ENCODE data around the gene CASP1. TPM values are rescaled to one million over a fixed set of nuclear protein-coding genes. Genes with fewer than 3 reads are reported as not detected.
"Not testable (repeated sequence)": the region's sequence is repeated elsewhere in the genome, so short reads cannot be mapped to it uniquely, and the experiment has no call there.

CASP1 gene
- 100 to 1,000 TPM in 1 of 5 experiments, 10 to 100 TPM in 4; 29.5 to 141 (median 51.8) TPM for total RNA-seq
- polyA plus RNA-seq = 10 to 100 TPM; 70.1 to 70.3 TPM
- total RNA-seq = 19.5 reads per million, percentile 50 among the genes with 10 or more reads in this experiment

GRCh38 chr11:105034813-105035620, at the start of gene CASP1:
TSS of gene CASP1 (minus strand) at chr11:105035144. CDS start at chr11:105035113, 31 bp downstream.
- Histone ChIP-seq H3K36me3 (ENCODE audit: control insufficient read depth in 2 of 3, insufficient read depth in 3 of 3, low read length in 3 of 3) (peaks cover 6 to 12% (median 6%) of the 10 kb centered on the region in 3 experiments), H3K27me3 (ENCODE audit: control insufficient read depth in 2 of 2, insufficient read depth in 2 of 2, low read length in 2 of 2) (no peaks in the 10 kb centered on the region), H3K9me3 (ENCODE audit: control insufficient read depth in 2 of 3, low read length in 3 of 3) (no peaks in the 10 kb centered on the region), H3K4me1 (ENCODE audit: control insufficient read depth in 2 of 2, insufficient read depth in 2 of 2, low read length in 2 of 2) (peaks cover 19 to 37% of the 10 kb centered on the region in 2 donors), H3K27ac (ENCODE audit: low read depth, low read length) (peak within 1 kb of the TSS; percentile 85), H3K4me3 (ENCODE audit: low read length) (peak within 1 kb of the TSS; percentile 70)
- Mint-ChIP-seq H3K36me3 (peaks cover 12 to 50% (median 41%) of the 10 kb centered on the region in 5 donors), H3K4me3 (peak within 1 kb of the TSS; percentile 90 to 98 (median 94)), H3K4me1 (peaks cover 32 to 63% (median 59%) of the 10 kb centered on the region in 7 donors), H3K27ac (peak within 1 kb of the TSS; percentile 92 to 100 (median 96)), H3K9me3 (peaks cover 0 to 7% (median 2%) of the 10 kb centered on the region in 11 donors), H3K27me3 (no peaks in the 10 kb centered on the region)
- POLR2A ChIA-PET = interaction anchor here (0.6 to 1.3 kb wide), 5 partner anchors 8 to 348 kb away, joined by 3 to 5 read pairs (median 3); no protein-coding TSS in a partner anchor
- ATAC-seq (peak; percentile 82), DNase-seq (peak in 7 of 9 donors; percentile 26 to 52 (median 38))
- intact Hi-C loops (cut with micrococcal nuclease) = loop anchor here (2.0 to 10.0 kb wide), 3 partner anchors 66 to 990 kb away; partner anchors contain the start of genes CASP4 (in 1 of the 2) and MSANTD4 (in 1 of the 2)
- CTCF ChIA-PET = interaction anchor here (0.6 kb wide), 1 partner anchor 128 kb away, joined by 4 read pairs; no protein-coding TSS in a partner anchor

- no peak overlapping the region for H3K27ac ChIP-seq (ENCODE audit: low read depth, low read length)
- no peaks in the 10 kb centered on the region for H3K9me3 Mint-ChIP-seq
- no peak overlapping the region for H3K4me3 Mint-ChIP-seq
- H3K4me1 Mint-ChIP-seq = peaks cover 5 to 24% (median 12%) of the 10 kb centered on the region in 7 donors
- H3K27me3 ChIP-seq (ENCODE audit: control insufficient read depth in 2 of 2, insufficient read depth in 2 of 2, low read length in 2 of 2) = no peaks in the 10 kb centered on the region
- H3K9me3 ChIP-seq (ENCODE audit: control insufficient read depth in 2 of 3, low read length in 3 of 3) = no peaks in the 10 kb centered on the region
- ChIA-PET CTCF (no interaction called here), POLR2A (no interaction called here)
- H3K4me1 ChIP-seq (ENCODE audit: control insufficient read depth in 2 of 2, insufficient read depth in 2 of 2, low read length in 2 of 2) = no peaks in the 10 kb centered on the region
- intact Hi-C loops (cut with micrococcal nuclease) = no loop called here
- H3K36me3 Mint-ChIP-seq = peaks cover 0 to 2% (median 0%) of the 10 kb centered on the region in 5 donors
- DNase-seq = no peak
- H3K4me3 ChIP-seq (ENCODE audit: low read length) = no peak overlapping the region
- no peak for ATAC-seq
- H3K27ac Mint-ChIP-seq = no peak overlapping the region
- peaks cover 10 to 31% (median 23%) of the 10 kb centered on the region in 5 donors for H3K27me3 Mint-ChIP-seq
- no peaks in the 10 kb centered on the region for H3K36me3 ChIP-seq (ENCODE audit: control insufficient read depth in 2 of 3, insufficient read depth in 3 of 3, low read length in 3 of 3)
Observed at GRCh38 chr11:105081412-105082150, 46.6 kb upstream of the CASP1 start.

GRCh38 chr11:105080171-105080906, 45.4 kb upstream of the CASP1 start:
- Mint-ChIP-seq H3K27me3 (peaks cover 9 to 26% (median 21%) of the 10 kb centered on the region in 5 donors), H3K4me1 (peaks cover 5 to 24% (median 12%) of the 10 kb centered on the region in 7 donors), H3K4me3 (peak overlapping the region in 6 of 10 donors; percentile 0 to 35 (median 21))
- H3K4me3 ChIP-seq (ENCODE audit: low read length); H3K27ac Mint-ChIP-seq; H3K4me1 ChIP-seq (ENCODE audit: control insufficient read depth in 2 of 2, insufficient read depth in 2 of 2, low read length in 2 of 2); H3K27me3 ChIP-seq (ENCODE audit: control insufficient read depth in 2 of 2, insufficient read depth in 2 of 2, low read length in 2 of 2); H3K9me3 Mint-ChIP-seq; ATAC-seq; CTCF ChIA-PET; intact Hi-C loops (cut with micrococcal nuclease); POLR2A ChIA-PET; H3K36me3 ChIP-seq (ENCODE audit: control insufficient read depth in 2 of 3, insufficient read depth in 3 of 3, low read length in 3 of 3); H3K9me3 ChIP-seq (ENCODE audit: control insufficient read depth in 2 of 3, low read length in 3 of 3); H3K36me3 Mint-ChIP-seq; H3K27ac ChIP-seq (ENCODE audit: low read depth, low read length); DNase-seq: not testable (repeated sequence)

- POLR2A ChIA-PET = no interaction called here
- intact Hi-C loops (cut with micrococcal nuclease) = no loop called here
Observed at GRCh38 chr11:105078283-105078682, 43.3 kb upstream of the CASP1 start.

GRCh38 chr11:105077141-105077790, 42.3 kb upstream of the CASP1 start:
- H3K4me3 ChIP-seq (ENCODE audit: low read length); H3K9me3 Mint-ChIP-seq; DNase-seq; POLR2A ChIA-PET; H3K9me3 ChIP-seq (ENCODE audit: control insufficient read depth in 2 of 3, low read length in 3 of 3); H3K27me3 ChIP-seq (ENCODE audit: control insufficient read depth in 2 of 2, insufficient read depth in 2 of 2, low read length in 2 of 2); H3K27ac ChIP-seq (ENCODE audit: low read depth, low read length); H3K36me3 Mint-ChIP-seq; H3K36me3 ChIP-seq (ENCODE audit: control insufficient read depth in 2 of 3, insufficient read depth in 3 of 3, low read length in 3 of 3); H3K27ac Mint-ChIP-seq; H3K4me1 ChIP-seq (ENCODE audit: control insufficient read depth in 2 of 2, insufficient read depth in 2 of 2, low read length in 2 of 2); CTCF ChIA-PET; ATAC-seq: not testable (repeated sequence)
- Mint-ChIP-seq H3K4me1 (peaks cover 5 to 24% (median 12%) of the 10 kb centered on the region in 7 donors), H3K27me3 (peaks cover 2 to 17% (median 10%) of the 10 kb centered on the region in 5 donors), H3K4me3 (peak overlapping the region in 1 of 10 donors; percentile 0)
- intact Hi-C loops (cut with micrococcal nuclease) = loop anchor here in 1 of 2 donors (1.0 kb wide), 1 partner anchor 29 kb away; no protein-coding TSS in a partner anchor

More at GRCh38 chr11:105078283-105078682, 43.3 kb upstream of the CASP1 start:
- peaks cover 5 to 24% (median 12%) of the 10 kb centered on the region in 7 donors for H3K4me1 Mint-ChIP-seq
- H3K4me3 Mint-ChIP-seq = no peak overlapping the region
- DNase-seq = no peak
- H3K27me3 ChIP-seq (ENCODE audit: control insufficient read depth in 2 of 2, insufficient read depth in 2 of 2, low read length in 2 of 2) = no peaks in the 10 kb centered on the region
- H3K4me1 ChIP-seq (ENCODE audit: control insufficient read depth in 2 of 2, insufficient read depth in 2 of 2, low read length in 2 of 2) = no peaks in the 10 kb centered on the region
- no peak overlapping the region for H3K27ac ChIP-seq (ENCODE audit: low read depth, low read length)
- CTCF ChIA-PET = no interaction called here
- no peaks in the 10 kb centered on the region for H3K9me3 Mint-ChIP-seq
- H3K9me3 ChIP-seq (ENCODE audit: control insufficient read depth in 2 of 3, low read length in 3 of 3) = no peaks in the 10 kb centered on the region
- H3K27me3 Mint-ChIP-seq = peaks cover 8 to 23% (median 10%) of the 10 kb centered on the region in 5 donors
- H3K36me3 ChIP-seq (ENCODE audit: control insufficient read depth in 2 of 3, insufficient read depth in 3 of 3, low read length in 3 of 3) = no peaks in the 10 kb centered on the region
- no peak for ATAC-seq
- no peak overlapping the region for H3K4me3 ChIP-seq (ENCODE audit: low read length)
- H3K36me3 Mint-ChIP-seq = peaks cover 0 to 2% (median 0%) of the 10 kb centered on the region in 5 donors
- no peak overlapping the region for H3K27ac Mint-ChIP-seq

GRCh38 chr11:105074166-105074530, 39.2 kb upstream of the CASP1 start:
- Histone ChIP-seq H3K4me1 (ENCODE audit: control insufficient read depth in 2 of 2, insufficient read depth in 2 of 2, low read length in 2 of 2) (peaks cover 0 to 6% of the 10 kb centered on the region in 2 donors), H3K9me3 (ENCODE audit: control insufficient read depth in 2 of 3, low read length in 3 of 3) (no peaks in the 10 kb centered on the region), H3K27ac (ENCODE audit: low read depth, low read length) (no peak overlapping the region), H3K27me3 (ENCODE audit: control insufficient read depth in 2 of 2, insufficient read depth in 2 of 2, low read length in 2 of 2) (no peaks in the 10 kb centered on the region), H3K4me3 (ENCODE audit: low read length) (no peak overlapping the region), H3K36me3 (ENCODE audit: control insufficient read depth in 2 of 3, insufficient read depth in 3 of 3, low read length in 3 of 3) (no peaks in the 10 kb centered on the region)
- intact Hi-C loops (cut with micrococcal nuclease) = no loop called here
- Mint-ChIP-seq H3K4me3 (no peak overlapping the region), H3K27me3 (peaks cover 0 to 10% (median 9%) of the 10 kb centered on the region in 5 donors), H3K27ac (no peak overlapping the region), H3K4me1 (peaks cover 14 to 26% (median 19%) of the 10 kb centered on the region in 7 donors), H3K36me3 (peaks cover 0 to 5% (median 0%) of the 10 kb centered on the region in 5 donors), H3K9me3 (no peaks in the 10 kb centered on the region)
- ATAC-seq (no peak), DNase-seq (no peak)
- ChIA-PET CTCF (no interaction called here), POLR2A (no interaction called here)

Measured in naive thymus-derived CD4-positive, alpha-beta T cell (primary cell).